Transverse colon (tissue), 4 donors: ENCODE data around the gene FRYL.

Experiments
- CTCF ChIP-seq, 5 experiments: fragments of 200-600 bp in 3 of 5; fragments of 450-650 bp in 2 of 5; sonication (generic) in 3 of 5; IDR thresholded peaks; 1 replicate in 2 of 5; 2 replicates in 3 of 5; pipeline ENCODE4 v1.5.1; 2016 to 2017; ENCODE audit warnings: antibody characterized with exemption in 5 of 5, inconsistent platforms in 3 of 5, mild to moderate bottlenecking in 2 of 5, moderate library complexity in 1 of 5
- EP300 ChIP-seq: sonication (generic); formaldehyde crosslinking; IDR thresholded peaks from one replicate; pipeline ENCODE4 v1.6.1; 2017; ENCODE audit warnings: antibody characterized with exemption, low read depth
- POLR2A ChIP-seq: fragments of 450-650 bp; IDR thresholded peaks from one replicate; pipeline ENCODE4 v1.6.1; 2016; ENCODE audit warnings: antibody characterized with exemption, mild to moderate bottlenecking, moderate library complexity
- POLR2AphosphoS5 ChIP-seq, 3 donors: sonication (generic); formaldehyde crosslinking; IDR thresholded peaks; one replicate each; pipeline ENCODE4 v1.6.1; 2016; ENCODE audit warnings: antibody characterized with exemption in 3 of 3

DNA sequence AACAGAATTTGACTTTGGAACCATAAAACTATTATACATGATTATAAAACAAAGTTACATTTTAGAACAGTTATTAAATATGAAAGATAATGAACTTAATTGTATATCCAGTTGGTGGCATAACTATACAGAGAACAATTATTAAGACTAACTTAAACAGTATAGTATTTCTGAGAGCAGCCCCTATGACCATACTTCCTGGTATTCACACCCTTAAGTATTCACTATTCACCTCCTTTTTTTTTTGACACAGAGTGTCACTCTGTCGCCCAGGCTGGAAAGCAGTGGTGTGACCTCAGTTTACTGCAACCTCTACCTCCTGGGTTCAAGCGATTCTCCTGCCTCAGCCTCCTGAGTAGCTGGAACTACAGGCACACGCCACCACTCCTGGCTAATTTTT lies 74.5 kb downstream of the FRYL start:
- TF ChIP-seq CTCF (IDR thresholded peaks at IDR 0.05) (no peak), EP300 (no peak), POLR2AphosphoS5 (IDR thresholded peaks at IDR 0.05) (no peak), POLR2A (no peak)
